ENCODE data around the gene RAB3A. TPM values are rescaled to one million over a fixed set of nuclear protein-coding genes. Genes with fewer than 3 reads are reported as not detected.
"Not testable (repeated sequence)": the region's sequence is repeated elsewhere in the genome, so short reads cannot be mapped to it uniquely, and the experiment has no call there.

The RAB3A gene
- total RNA-seq, 4 donors from 2014 or later: 0.92 to 3.8 (median 1.6) TPM

DNA sequence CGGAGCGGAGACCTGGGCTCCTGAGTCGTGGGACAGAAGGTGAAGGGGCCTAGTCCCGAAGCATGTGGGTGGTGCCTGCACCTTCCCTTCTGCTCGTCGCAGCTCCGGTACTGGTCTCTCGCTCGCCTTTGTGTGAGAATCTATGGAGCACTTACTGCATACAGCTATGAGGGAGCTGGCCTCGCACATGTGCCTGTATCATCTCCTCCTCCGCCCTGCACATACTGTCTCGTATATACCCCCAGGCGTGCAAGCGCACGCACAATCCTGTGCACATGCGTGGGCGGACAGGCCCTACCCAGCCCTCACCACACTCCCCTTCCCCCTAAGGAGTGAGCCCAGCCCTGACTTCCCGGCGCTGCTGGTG lies 42.2 kb downstream of the RAB3A start:
- no peaks in the 10 kb centered on the region for H3K9me3 ChIP-seq
- H3K27ac ChIP-seq: peak overlapping the region in 3 of 4 donors; percentile 85
- H3K4me1 ChIP-seq: peaks cover 0 to 41% (median 23%) of the 10 kb centered on the region in 3 donors
- TF ChIP-seq POLR2A (IDR thresholded peaks at IDR 0.05) (no peak), EP300 (IDR thresholded peaks at IDR 0.05) (no peak), POLR2AphosphoS5 (IDR thresholded peaks at IDR 0.05) (no peak)
- TF ChIP-seq, protein P1, sequence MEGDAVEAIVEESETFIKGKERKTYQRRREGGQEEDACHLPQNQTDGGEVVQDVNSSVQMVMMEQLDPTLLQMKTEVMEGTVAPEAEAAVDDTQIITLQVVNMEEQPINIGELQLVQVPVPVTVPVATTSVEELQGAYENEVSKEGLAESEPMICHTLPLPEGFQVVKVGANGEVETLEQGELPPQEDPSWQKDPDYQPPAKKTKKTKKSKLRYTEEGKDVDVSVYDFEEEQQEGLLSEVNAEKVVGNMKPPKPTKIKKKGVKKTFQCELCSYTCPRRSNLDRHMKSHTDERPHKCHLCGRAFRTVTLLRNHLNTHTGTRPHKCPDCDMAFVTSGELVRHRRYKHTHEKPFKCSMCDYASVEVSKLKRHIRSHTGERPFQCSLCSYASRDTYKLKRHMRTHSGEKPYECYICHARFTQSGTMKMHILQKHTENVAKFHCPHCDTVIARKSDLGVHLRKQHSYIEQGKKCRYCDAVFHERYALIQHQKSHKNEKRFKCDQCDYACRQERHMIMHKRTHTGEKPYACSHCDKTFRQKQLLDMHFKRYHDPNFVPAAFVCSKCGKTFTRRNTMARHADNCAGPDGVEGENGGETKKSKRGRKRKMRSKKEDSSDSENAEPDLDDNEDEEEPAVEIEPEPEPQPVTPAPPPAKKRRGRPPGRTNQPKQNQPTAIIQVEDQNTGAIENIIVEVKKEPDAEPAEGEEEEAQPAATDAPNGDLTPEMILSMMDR (IDR thresholded peaks at IDR 0.05): no peak
- ATAC-seq: peak; percentile 19
- 61% methylated on average over 10 of the region's 19 CpGs; no CpG with 5 or more reads in 1 of the 2 donors for WGBS, 2 donors (ENCODE audit: low coverage in 1 of 2)
- H3K27me3 ChIP-seq: no peaks in the 10 kb centered on the region
- peak overlapping the region; percentile 7 to 55 for H3K4me3 ChIP-seq
- peaks cover 0 to 48% of the 10 kb centered on the region in 2 donors for H3K36me3 ChIP-seq

DNA sequence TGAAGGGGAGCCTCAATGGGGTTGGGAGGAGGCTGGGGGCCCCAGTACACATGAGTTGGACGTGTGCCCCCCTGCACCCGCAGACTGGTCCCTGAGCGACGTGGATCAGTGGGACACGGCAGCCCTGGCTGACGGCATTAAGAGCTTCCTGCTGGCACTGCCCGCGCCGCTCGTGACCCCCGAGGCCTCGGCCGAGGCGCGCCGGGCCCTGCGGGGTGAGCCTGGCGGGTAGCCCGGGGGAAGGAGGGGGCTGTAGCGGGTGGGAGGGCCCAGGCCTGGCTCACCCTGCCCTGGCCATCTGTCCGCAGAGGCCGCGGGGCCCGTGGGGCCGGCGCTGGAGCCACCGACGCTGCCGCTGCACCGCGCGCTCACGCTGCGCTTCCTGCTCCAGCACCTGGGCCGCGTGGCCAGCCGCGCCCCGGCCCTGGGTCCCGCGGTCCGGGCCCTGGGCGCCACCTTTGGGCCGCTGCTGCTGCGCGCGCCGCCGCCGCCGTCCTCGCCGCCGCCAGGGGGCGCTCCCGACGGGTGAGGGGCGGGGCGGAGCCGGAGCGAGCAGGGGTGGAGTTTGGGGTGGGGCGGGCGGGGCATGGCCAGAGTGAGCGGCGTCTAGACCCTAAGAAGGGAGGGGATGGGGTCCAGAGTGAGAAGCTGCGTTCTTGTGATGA lies 42.7 kb downstream of the RAB3A start:
- Histone ChIP-seq H3K9me3 (no peaks in the 10 kb centered on the region), H3K4me3 (peak overlapping the region; percentile 28 to 55), H3K4me1 (peaks cover 0 to 46% (median 24%) of the 10 kb centered on the region in 3 donors), H3K36me3 (peaks cover 0 to 45% of the 10 kb centered on the region in 2 donors), H3K27me3 (no peaks in the 10 kb centered on the region), H3K27ac (peak overlapping the region; percentile 40 to 85 (median 85))
- TF ChIP-seq POLR2AphosphoS5 (IDR thresholded peaks at IDR 0.05): no peak
- TF ChIP-seq, protein P1 (IDR thresholded peaks at IDR 0.05): peak in 3 of 4 experiments; percentile 70 to 79 (median 74)
- peak; percentile 89 for ATAC-seq
- 0% methylated on average over 1 of the region's 66 CpGs; no CpG with 5 or more reads in 1 of the 2 donors for WGBS, 2 donors (ENCODE audit: low coverage in 1 of 2)

DNA sequence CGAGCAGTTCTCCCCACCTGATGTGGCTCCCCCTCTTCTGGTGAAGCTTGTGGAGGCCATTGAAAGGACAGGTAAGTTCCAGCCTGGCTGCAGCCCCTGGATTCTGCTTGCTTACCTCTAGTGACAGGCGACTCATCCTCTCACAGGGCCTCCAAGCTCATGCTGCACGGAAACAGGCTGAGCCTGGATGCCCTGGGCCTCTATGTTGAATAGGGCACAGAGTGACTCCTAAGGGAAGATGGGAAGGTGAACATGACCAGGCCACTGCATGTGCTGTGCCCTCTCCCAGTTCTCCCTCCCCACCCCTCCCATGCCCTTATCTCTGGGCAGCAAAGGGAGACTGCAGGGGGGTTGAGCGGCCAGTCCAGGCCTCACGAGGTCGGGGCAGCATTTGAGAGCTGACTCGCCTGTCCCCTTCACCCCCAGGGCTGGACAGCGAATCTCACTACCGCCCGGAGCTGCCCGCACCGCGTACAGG lies 43.3 kb downstream of the RAB3A start:
- H3K36me3 ChIP-seq: peaks cover 0 to 45% of the 10 kb centered on the region in 2 donors
- peak overlapping the region; percentile 40 to 85 (median 85) for H3K27ac ChIP-seq
- TF ChIP-seq POLR2AphosphoS5 (IDR thresholded peaks at IDR 0.05): no peak
- no peak for TF ChIP-seq POLR2A (IDR thresholded peaks at IDR 0.05)
- TF ChIP-seq EP300 (IDR thresholded peaks at IDR 0.05): no peak
- TF ChIP-seq, protein P1 (IDR thresholded peaks at IDR 0.05): no peak
- no CpG with 5 or more reads among the region's 13 CpGs for WGBS, 2 donors (ENCODE audit: low coverage in 1 of 2)
- no peaks in the 10 kb centered on the region for H3K9me3 ChIP-seq
- H3K4me3 ChIP-seq: peak overlapping the region; percentile 28 to 55
- peaks cover 0 to 52% (median 24%) of the 10 kb centered on the region in 3 donors for H3K4me1 ChIP-seq
- ATAC-seq: no peak
- H3K27me3 ChIP-seq: no peaks in the 10 kb centered on the region

DNA sequence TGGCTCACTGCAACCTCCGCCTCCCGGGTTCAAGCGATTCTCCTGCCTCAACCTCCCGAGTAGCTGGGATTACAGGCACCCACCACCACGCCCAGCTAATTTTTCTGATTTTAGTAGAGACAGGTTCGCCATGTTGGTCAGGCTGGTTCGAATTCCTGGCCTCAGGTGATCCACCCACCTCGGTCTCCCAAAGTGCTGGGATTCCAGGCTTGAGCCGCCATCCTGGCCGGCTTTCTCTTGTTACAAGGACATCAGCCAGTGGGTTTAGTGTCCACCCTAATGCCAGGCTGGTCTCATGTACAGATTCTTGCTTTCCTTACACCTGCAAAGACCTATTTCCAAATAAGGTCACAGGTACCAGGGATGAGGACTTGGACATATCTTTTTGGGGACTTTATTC lies 44.0 kb downstream of the RAB3A start:
- Histone ChIP-seq H3K27ac (peak overlapping the region in 2 of 4 donors; percentile 85), H3K36me3 (peaks cover 0 to 39% of the 10 kb centered on the region in 2 donors), H3K27me3 (no peaks in the 10 kb centered on the region), H3K4me1 (peaks cover 0 to 59% (median 24%) of the 10 kb centered on the region in 3 donors), H3K9me3 (no peaks in the 10 kb centered on the region), H3K4me3 (no peak overlapping the region)
- WGBS, 2 donors (ENCODE audit: low coverage in 1 of 2): 96% methylated on average over 5 of the region's 10 CpGs; no CpG with 5 or more reads in 1 of the 2 donors
- no peak for ATAC-seq
- no peak for TF ChIP-seq POLR2A (IDR thresholded peaks at IDR 0.05)
- no peak for TF ChIP-seq EP300 (IDR thresholded peaks at IDR 0.05)
- TF ChIP-seq, protein P1 (IDR thresholded peaks at IDR 0.05): no peak
- no peak for TF ChIP-seq POLR2AphosphoS5 (IDR thresholded peaks at IDR 0.05)

DNA sequence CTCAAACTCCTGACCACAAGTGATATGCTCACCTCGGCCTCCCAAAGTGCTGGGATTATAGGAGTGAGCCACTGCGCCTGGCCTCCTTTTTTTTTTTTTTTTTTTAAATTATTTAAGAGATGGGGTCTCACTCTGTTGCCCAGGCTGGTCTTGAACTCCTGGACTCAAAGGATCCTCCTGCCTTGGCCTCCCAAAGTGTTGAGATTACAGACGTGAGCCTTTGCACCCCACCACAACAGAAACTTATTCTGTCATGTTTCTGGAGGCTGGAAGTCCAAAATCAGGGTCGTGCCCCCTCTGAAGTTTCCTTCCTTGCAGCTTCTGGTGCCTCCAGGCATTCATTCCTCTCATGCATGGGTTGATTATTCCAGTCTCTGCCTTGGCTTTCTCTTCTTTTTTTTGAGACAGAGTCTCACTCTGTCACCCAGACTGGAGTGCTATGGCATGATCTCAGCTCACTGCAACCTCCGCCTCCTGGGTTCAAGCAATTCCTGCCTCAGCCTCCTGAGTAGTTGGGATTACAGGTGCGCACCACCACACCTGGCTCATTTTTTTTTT lies 44.7 kb downstream of the RAB3A start:
- not testable (repeated sequence) for H3K4me3 ChIP-seq, H3K9me3 ChIP-seq, ATAC-seq, H3K27ac ChIP-seq, H3K27me3 ChIP-seq
- 40 to 76% methylated on average over 1 to 6 of the region's 6 CpGs for WGBS, 2 donors (ENCODE audit: low coverage in 1 of 2)
- H3K36me3 ChIP-seq: peaks cover 0 to 32% of the 10 kb centered on the region in 2 donors
- H3K4me1 ChIP-seq: peaks cover 0 to 66% (median 28%) of the 10 kb centered on the region in 3 donors
